Activated T-cell treated with anti-CD3 and anti-CD28 coated beads, Interleukin-2, amount 50 U/mL, for 4 hours (primary cell): ENCODE data around the gene LRP6. TPM values are rescaled to one million over a fixed set of nuclear protein-coding genes. Genes with fewer than 3 reads are reported as not detected.
"Not testable (repeated sequence)": the region's sequence is repeated elsewhere in the genome, so short reads cannot be mapped to it uniquely, and the experiment has no call there.

Source experiments
- ATAC-seq, 2 donors: fragments of 200-7000 bp; cut with Tn5 transposase; one replicate each; pipeline ENCODE4 v1.10.0; 2021
- DNase-seq: peaks from one replicate; pipeline ENCODE4 v3.0.0-alpha.2; 2020
- H3K27me3 Mint-ChIP-seq: one replicate; pipeline ENCODE4 v1.8.0; 2021; ENCODE audit warnings: low read depth, mixed read lengths
- H3K36me3 Mint-ChIP-seq: one replicate; pipeline ENCODE4 v1.8.0; 2022; ENCODE audit warnings: mixed read lengths; ENCODE audit not compliant: insufficient read depth
- H3K4me1 Mint-ChIP-seq: one replicate; pipeline ENCODE4 v1.8.0; 2021; ENCODE audit warnings: low read depth, mixed read lengths
- H3K4me3 Mint-ChIP-seq: one replicate; pipeline ENCODE4 v1.8.0; 2021; ENCODE audit warnings: mild to moderate bottlenecking, moderate library complexity, mixed read lengths
- H3K9me3 Mint-ChIP-seq: one replicate; pipeline ENCODE4 v1.8.0; 2021; ENCODE audit warnings: mixed read lengths
- total RNA-seq, 3 donors: library from RNA; stranded (reverse); gene quantifications; one replicate each; pipeline ENCODE4 v1.2.1, GENCODE V29; 2021

Gene LRP6
- total RNA-seq, 3 donors from 2014 or later, result 4.8 to 8.0 (median 7.9) TPM

- DNase-seq, result no peak
- no peaks in the 10 kb centered on the region for H3K4me1 Mint-ChIP-seq
- peaks cover 10% of the 10 kb centered on the region for H3K9me3 Mint-ChIP-seq
- no peaks in the 10 kb centered on the region for H3K36me3 Mint-ChIP-seq
- no peak overlapping the region for H3K4me3 Mint-ChIP-seq
- H3K27me3 Mint-ChIP-seq, result peaks cover 15% of the 10 kb centered on the region
- ATAC-seq, result no peak
These were observed 12.1 kb upstream of the LRP6 start for GRCh38 chr12:12278899-12279298.

- Mint-ChIP-seq H3K27me3 (peaks cover 2% of the 10 kb centered on the region), H3K36me3 (no peaks in the 10 kb centered on the region), H3K9me3 (peaks cover 10% of the 10 kb centered on the region), H3K4me1 (no peaks in the 10 kb centered on the region), H3K4me3 (no peak overlapping the region)
- ATAC-seq, result no peak
- no peak for DNase-seq
These were observed 9.0 kb upstream of the LRP6 start for GRCh38 chr12:12275874-12276273.

DNA sequence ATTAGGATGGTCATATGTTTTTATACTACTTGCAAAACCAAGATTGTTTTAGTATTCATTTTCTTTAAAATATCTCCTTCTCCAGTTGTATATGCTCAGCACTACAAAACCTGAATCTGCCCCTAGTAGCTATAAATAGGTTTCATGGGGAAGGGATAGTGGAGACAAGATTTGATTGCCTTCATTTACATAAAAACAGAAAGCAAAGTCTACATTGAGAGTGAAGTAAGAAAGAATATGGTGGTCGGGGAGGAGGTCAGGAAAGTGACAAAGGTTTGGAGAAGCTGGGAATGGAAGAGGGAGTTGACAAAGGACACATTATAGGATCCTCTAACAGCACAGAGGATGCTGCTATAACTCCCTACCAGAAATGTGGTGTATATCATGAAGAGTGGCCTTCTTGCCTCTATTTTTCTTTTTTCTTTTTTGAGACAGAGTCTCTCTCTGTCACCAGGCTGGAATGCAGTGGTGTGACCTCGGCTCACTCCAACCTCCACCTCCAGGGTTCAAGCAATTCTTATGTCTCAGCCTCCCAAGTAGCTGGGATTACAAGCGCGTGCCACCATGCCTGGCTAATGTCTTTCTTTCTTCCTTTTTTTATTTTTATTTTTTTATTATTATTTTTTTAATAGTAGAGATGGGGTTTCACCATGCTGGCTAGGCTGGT is 6.6 kb upstream of the LRP6 start:
- DNase-seq (no peak), ATAC-seq (no peak)
- peaks cover 10% of the 10 kb centered on the region for H3K9me3 Mint-ChIP-seq
- no peaks in the 10 kb centered on the region for H3K36me3 Mint-ChIP-seq
- no peak overlapping the region for H3K4me3 Mint-ChIP-seq
- no peaks in the 10 kb centered on the region for H3K4me1 Mint-ChIP-seq
- no peaks in the 10 kb centered on the region for H3K27me3 Mint-ChIP-seq

DNA sequence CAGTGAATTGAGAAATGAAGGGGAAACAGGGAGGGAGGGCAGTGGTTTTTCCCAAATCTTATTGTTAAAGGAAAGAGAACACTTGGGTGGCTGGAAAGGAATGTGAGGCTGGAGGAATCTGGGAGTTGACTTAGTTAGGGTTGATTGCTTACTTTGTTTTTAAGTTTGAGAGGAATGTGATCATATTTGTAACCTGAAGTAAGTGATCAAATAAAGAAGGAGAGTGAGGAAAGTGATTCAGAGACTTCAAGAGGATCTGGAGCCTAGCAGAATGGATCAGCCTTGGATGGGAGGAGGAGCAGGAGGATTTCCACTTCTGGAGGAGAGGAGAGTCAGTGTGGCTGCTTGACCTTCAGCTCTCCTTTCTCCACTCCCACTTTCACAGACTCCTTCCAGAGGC is 6.0 kb upstream of the LRP6 start:
- H3K4me1 Mint-ChIP-seq, result no peaks in the 10 kb centered on the region
- H3K9me3 Mint-ChIP-seq, result peaks cover 8% of the 10 kb centered on the region
- no peaks in the 10 kb centered on the region for H3K27me3 Mint-ChIP-seq
- no peaks in the 10 kb centered on the region for H3K36me3 Mint-ChIP-seq
- H3K4me3 Mint-ChIP-seq, result no peak overlapping the region
- DNase-seq (no peak), ATAC-seq (no peak)

GRCh38 chr12:12270226-12270625 is 3.4 kb upstream of the LRP6 start:
- no peak for ATAC-seq
- Mint-ChIP-seq H3K9me3 (no peaks in the 10 kb centered on the region), H3K36me3 (no peaks in the 10 kb centered on the region), H3K4me1 (peaks cover 11% of the 10 kb centered on the region), H3K27me3 (peaks cover 13% of the 10 kb centered on the region), H3K4me3 (no peak overlapping the region)
- no peak for DNase-seq

GRCh38 chr12:12267742-12268200 is 927 bp upstream of the LRP6 start:
- Mint-ChIP-seq H3K9me3 (no peaks in the 10 kb centered on the region), H3K4me1 (peaks cover 17% of the 10 kb centered on the region), H3K4me3 (peak overlapping the region; percentile 86), H3K36me3 (no peaks in the 10 kb centered on the region), H3K27me3 (peaks cover 27% of the 10 kb centered on the region)
- no peak for ATAC-seq
- DNase-seq, result no peak

- Mint-ChIP-seq H3K27me3 (peaks cover 31% of the 10 kb centered on the region), H3K9me3 (no peaks in the 10 kb centered on the region), H3K36me3 (no peaks in the 10 kb centered on the region), H3K4me3 (peak overlapping the region; percentile 86), H3K4me1 (peaks cover 17% of the 10 kb centered on the region)
- DNase-seq (no peak), ATAC-seq (no peak)
These were observed 413 bp downstream of the LRP6 start for GRCh38 chr12:12266389-12266872.

GRCh38 chr12:12265571-12266388 is 1.1 kb downstream of the LRP6 start:
- DNase-seq, result no peak
- H3K27me3 Mint-ChIP-seq, result peaks cover 32% of the 10 kb centered on the region

GRCh38 chr12:12265035-12265434 is 1.8 kb downstream of the LRP6 start:
- ATAC-seq (no peak), DNase-seq (no peak)
- Mint-ChIP-seq H3K27me3 (peaks cover 32% of the 10 kb centered on the region), H3K9me3 (no peaks in the 10 kb centered on the region), H3K36me3 (no peaks in the 10 kb centered on the region), H3K4me3 (peak overlapping the region; percentile 86), H3K4me1 (peaks cover 17% of the 10 kb centered on the region)

More at GRCh38 chr12:12265571-12266388, 1.1 kb downstream of the LRP6 start:
- Mint-ChIP-seq H3K4me3 (peak overlapping the region; percentile 86), H3K36me3 (no peaks in the 10 kb centered on the region), H3K9me3 (no peaks in the 10 kb centered on the region), H3K4me1 (peaks cover 17% of the 10 kb centered on the region)
- ATAC-seq, result no peak

DNA sequence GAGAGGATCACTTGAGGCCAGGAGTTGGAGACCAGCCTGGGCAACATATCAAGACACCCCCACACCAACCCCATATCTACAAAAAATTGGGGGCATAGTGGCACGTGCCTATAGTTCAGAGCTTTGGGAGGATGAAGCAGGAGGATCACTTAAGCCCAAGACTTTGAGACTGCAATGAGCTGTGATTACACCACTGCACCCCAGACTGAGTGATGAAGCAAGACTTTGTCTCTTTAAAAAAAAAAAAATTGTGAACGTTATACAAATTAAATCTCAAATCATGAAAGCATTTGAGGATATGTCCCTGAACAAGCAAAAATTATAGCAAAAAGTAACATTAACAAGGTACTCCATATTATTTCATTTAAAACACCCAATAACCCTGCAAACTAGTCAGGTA is 2.9 kb downstream of the LRP6 start:
- Mint-ChIP-seq H3K36me3 (no peaks in the 10 kb centered on the region), H3K9me3 (no peaks in the 10 kb centered on the region), H3K27me3 (peaks cover 32% of the 10 kb centered on the region), H3K4me3 (no peak overlapping the region), H3K4me1 (peaks cover 17% of the 10 kb centered on the region)
- DNase-seq, result no peak
- no peak for ATAC-seq

DNA sequence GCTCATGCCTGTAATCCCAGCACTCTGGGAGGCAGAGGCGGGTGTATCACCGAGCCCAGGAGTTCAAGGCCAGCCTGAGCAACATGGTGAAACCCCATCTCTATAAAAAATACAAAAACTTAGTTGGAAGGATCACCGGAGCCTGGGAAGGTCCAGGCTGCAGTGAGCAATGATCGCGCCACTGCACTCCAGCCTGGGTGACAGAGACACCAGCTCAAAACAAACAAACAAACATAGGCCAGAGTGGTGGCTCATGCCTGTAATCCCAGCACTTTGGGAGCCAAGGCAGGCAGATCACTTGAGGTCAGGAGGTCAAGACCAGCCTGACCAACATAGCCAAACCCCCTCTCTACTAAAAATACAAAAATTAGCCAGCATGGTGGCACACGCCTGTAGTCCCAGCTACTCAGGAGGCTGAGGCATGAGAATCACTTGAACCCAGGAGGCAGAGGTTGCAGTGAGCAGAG is 10.5 kb downstream of the LRP6 start:
- not testable (repeated sequence) for H3K4me3 Mint-ChIP-seq, H3K36me3 Mint-ChIP-seq, DNase-seq, H3K9me3 Mint-ChIP-seq, H3K4me1 Mint-ChIP-seq, H3K27me3 Mint-ChIP-seq, ATAC-seq

- Mint-ChIP-seq H3K9me3 (no peaks in the 10 kb centered on the region), H3K4me1 (peaks cover 7% of the 10 kb centered on the region), H3K4me3 (no peak overlapping the region), H3K36me3 (no peaks in the 10 kb centered on the region), H3K27me3 (no peaks in the 10 kb centered on the region)
- no peak for DNase-seq
- ATAC-seq, result no peak
These were observed 12.3 kb downstream of the LRP6 start for GRCh38 chr12:12254553-12254952.

DNA sequence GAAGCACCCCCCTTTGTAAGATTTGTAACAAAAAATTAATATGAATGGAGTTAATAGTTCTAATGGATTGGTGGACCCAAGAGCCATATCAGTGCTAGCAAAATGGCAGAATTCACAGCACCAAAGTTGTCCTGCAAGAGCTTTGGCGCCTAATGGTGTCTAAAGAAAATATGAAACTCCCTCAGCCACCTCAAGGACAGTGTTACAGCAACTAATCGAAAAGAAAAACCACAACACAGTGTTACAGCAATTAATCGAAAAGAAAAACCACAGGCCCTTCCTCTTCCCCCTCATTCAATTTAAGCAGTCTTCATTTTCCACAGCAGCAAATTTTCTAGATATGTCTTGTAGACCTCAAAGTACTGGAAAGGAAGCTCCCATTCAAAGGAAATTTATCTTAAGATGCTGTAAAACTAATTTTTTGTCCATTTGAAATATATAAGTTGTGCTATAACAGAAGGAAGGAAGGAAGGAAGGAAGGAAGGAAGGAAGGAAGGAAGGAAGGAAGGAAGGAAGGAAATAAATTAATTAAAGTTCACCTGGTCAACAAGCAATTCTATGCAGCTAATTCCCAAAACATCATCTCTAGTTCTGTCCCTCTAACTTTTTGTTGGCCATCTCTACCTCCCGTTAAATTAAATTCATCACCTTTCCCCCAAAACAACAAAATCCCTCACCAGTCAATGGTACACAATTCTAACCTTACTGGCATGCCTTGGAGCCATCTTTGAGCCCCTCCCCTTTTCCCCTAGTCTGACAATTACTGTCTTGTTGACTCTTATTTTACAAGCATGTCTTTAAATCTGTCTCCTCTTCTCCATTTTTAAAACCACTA is 17.4 kb downstream of the LRP6 start:
- peaks cover under 1% of the 10 kb centered on the region for H3K36me3 Mint-ChIP-seq
- H3K4me3 Mint-ChIP-seq, result no peak overlapping the region
- H3K9me3 Mint-ChIP-seq, result no peaks in the 10 kb centered on the region
- H3K4me1 Mint-ChIP-seq, result peaks cover 16% of the 10 kb centered on the region
- no peak for ATAC-seq
- H3K27me3 Mint-ChIP-seq, result no peaks in the 10 kb centered on the region
- no peak for DNase-seq

- ATAC-seq (no peak), DNase-seq (no peak)
- Mint-ChIP-seq H3K36me3 (peaks cover 6% of the 10 kb centered on the region), H3K4me3 (no peak overlapping the region), H3K4me1 (peaks cover 18% of the 10 kb centered on the region), H3K27me3 (no peaks in the 10 kb centered on the region), H3K9me3 (no peaks in the 10 kb centered on the region)
These were observed 19.3 kb downstream of the LRP6 start for GRCh38 chr12:12247584-12247983.
